SK-N-MC (cell line): ENCODE results near the gene GCH1.
"Not testable (repeated sequence)": the region's sequence is repeated elsewhere in the genome, so short reads cannot be mapped to it uniquely, and the experiment has no call there.

ENCODE experiments used
- EZH2 ChIP-seq: fragments of 200-600 bp; sonication (generic); IDR thresholded peaks from one replicate; pipeline ENCODE4 v1.6.1; 2017; ENCODE audit warnings: antibody characterized with exemption
- POLR2AphosphoS5 ChIP-seq: IDR thresholded peaks from 2 replicates; pipeline ENCODE4 v1.6.1; 2012; ENCODE audit warnings: mild to moderate bottlenecking, low read depth, low read length, borderline replicate concordance

- TF ChIP-seq EZH2, POLR2AphosphoS5: not testable (repeated sequence)
Observed at GRCh38 chr14:54926570-54926969, 23.9 kb upstream of the GCH1 start.
